ENCODE results near the gene MMP7. TPM values are rescaled to one million over a fixed set of nuclear protein-coding genes. Genes with fewer than 3 reads are reported as not detected.

MMP7 gene
- total RNA-seq: 33.2 TPM

GRCh38 chr11:102530558-102530957 is at the start of gene MMP7:
TSS of gene MMP7 (minus strand) at chr11:102530747. CDS start at chr11:102530700, 47 bp downstream.

Other genes with a start within 250 kb of the MMP7 start
- gene BIRC3, start 213.3 kb downstream of the MMP7 start, total RNA-seq: 4.4 TPM
- gene BIRC2, start 183.5 kb downstream of the MMP7 start, total RNA-seq: 96.0 TPM
- gene TMEM123, start 78.0 kb downstream of the MMP7 start, total RNA-seq: 109 TPM
- not detected for gene MMP20, start 94.6 kb upstream of the MMP7 start, total RNA-seq
- not detected for gene MMP27, start 175.0 kb upstream of the MMP7 start, total RNA-seq
- gene MMP8, start 194.2 kb upstream of the MMP7 start, total RNA-seq: 2.8 TPM
- gene MMP10, start 249.9 kb upstream of the MMP7 start, total RNA-seq: 0.12 TPM

Measured in metanephros (tissue), 1 donor.